HG03457 (cell line): ENCODE measurements around the gene MAP1B.

Experiments
- ATAC-seq: cut with Tn5 transposase; IDR thresholded peaks from one replicate; pipeline ENCODE4 v1.9.1; 2021; ENCODE audit warnings: moderate number of reproducible peaks; ENCODE audit not compliant: unreplicated experiment

Gene MAP1B

DNA sequence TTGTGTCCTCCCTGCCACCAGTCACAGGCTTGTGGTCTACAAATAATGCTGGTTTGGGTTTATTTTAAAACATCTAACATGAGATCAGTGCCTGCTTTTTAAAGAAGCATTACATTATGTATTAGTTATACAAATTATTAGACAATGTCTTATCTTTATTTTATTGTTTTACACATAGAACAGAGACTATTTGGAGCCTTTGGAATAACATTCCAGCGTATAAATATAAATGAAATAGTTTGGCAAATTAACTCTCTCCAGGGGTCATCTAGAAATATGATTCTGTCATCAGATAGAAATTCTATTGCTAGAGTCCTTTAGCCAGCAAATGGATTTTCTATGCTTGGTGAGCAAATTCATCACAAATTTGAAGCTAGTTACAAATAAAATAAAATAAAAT, 22.4 kb downstream of the MAP1B start:
- ATAC-seq = no peak

DNA sequence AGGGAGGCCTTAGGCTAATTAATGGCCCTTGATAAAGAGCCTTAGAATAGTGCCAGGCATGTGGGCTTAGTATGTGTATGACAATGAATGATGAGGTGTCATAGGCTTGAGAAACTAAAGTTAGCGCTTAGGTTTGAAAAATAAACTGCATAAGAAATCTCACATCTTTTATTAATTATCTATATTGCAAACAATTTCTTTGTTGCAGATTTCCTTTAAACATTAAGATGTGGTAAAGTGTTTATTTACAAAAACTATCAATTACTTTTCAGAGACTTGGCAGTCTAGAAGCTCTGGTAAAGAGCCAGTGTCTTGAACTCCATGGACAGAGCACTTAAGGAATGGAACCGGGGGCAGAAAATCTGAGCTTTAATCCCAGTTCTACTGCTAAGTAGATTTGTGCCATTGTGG, 23.1 kb downstream of the MAP1B start:
- no peak for ATAC-seq

DNA sequence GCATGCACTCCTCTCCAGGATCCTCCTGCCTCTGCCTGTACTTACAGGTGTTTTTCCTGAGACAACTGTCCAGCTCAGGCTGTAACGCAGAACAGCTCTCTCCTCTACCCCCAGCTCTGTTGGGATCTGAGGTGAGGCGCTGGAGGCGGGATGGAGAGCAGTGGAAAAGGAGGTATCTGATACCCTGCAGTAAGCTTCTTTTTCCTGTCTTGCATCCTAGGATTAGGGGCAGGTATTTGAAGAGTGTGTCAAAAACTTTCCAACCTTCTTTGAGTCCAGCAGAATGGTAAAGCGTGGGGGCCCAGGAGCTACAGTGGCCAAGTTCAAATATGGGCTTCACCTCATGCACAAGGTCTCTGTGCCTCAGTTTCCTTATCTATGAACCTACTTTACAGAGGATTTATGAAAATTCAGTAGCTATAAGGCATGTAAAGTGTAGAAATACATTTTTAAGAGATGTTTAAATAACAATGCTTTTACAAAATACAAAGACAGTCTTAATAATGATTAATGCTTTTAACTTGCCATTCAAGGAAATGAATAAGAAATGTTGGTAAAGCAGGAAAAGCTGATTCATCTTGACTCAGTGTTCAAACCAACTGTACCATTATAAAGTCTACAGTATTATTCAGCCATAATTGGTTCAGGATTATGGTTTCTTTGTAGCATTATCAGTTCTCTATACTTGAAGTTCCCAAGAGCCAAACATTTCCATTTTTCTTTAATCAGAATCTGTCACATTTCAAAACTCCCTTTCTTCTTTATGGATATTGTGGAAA, 26.1 kb downstream of the MAP1B start:
- no peak for ATAC-seq

DNA sequence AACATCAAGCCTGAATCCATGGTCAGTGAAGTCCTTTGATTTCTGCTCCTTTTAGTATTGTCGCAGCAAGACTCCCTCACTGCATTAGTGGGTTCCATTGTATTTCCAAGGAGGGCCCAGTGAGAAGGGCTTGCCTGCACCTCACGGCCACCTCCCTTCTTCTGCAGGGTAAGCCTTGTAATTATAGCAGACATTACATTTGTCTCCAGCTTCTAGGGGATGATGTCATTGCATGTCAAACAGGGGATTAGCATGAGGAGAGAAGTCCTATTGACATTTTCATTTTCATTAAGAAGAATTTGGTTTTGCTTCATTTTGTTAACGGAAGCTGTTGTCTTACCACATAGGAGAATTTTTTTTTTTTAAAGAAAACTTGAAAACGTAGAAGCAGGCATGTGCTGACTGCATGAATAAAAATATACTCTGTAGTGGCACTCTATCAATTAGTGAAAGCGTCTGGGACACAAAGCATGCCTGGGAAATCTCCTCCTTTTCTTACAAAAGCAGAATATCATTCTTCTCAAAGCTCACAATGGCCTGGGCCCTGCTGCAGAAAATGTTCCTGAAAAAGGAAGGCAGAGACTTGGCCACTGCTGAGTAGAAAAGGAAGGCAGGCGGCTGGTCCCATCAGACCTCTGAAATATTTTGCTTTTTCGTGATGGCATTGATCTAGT, 27.1 kb downstream of the MAP1B start:
- ATAC-seq = no peak

DNA sequence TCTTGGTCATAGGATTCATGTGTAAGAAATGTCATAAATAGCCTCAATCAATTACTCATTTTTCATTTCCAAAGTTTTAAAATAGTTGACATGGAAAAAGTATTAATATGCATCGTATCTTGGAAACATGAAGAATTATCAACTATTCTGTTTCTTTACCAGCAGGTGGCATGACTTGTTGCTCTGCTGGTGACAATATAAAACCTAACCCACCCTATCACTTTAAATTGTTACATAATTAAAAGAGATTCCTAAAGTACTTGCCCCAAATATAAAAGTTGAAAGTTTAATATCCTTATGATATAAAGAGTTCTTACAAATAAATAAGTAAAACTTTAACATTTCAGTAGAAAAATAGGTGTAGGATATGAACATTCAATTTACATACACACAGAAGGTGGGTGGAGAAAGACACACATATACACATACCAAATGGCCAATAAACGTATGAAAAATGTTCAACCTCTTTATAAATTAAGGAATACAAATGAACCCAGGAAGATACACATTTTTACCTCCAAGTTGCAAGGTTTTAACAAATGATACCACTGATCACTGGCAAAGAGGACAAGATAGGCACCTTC, 30.6 kb downstream of the MAP1B start:
- no peak for ATAC-seq

DNA sequence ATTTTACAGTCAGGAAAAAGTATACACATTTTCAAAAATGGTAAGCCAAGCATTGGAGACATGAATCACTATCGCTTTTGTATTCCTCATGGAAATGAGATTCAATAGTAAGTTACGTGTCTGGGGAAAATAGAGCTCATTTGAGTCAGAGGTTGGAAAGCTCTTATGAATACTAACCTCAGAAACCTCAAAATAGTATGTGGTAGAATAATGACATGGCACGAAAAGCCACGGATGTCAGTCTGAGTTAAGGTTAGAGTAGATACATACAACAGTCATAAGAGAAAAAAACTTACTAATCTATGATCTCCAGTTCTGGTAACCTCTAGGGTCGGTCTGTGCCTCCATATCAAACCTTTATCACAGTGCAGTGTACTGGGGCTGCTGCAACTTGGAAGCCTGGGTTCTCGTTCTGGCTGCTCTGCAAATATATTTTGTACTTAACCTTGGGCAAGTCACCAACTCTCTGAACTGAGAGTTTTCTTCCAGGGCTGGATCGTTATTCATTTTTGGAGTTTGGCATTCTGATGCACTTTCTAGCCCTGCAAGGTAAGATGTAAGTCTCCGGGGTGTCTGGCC, 31.8 kb downstream of the MAP1B start:
- peak; percentile 69 for ATAC-seq

DNA sequence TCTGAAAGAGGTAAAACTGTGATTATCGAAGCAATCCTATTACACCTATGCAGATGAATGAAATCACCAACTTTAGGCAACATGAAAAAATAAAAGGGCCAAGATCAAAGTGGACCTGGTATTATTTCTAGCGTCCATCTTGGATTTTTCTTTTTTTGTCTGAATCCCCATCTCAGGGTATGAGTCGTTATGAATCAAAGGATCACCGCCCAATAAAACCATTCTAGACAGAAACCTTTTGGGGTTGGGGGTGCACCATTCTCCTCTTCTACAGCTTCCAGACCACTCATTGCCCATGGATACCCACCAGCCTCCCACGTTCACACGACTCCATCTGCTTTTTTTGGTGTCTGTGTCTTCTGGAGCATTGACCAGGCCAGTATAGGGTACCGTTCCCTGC, 33.4 kb downstream of the MAP1B start:
- ATAC-seq = no peak

DNA sequence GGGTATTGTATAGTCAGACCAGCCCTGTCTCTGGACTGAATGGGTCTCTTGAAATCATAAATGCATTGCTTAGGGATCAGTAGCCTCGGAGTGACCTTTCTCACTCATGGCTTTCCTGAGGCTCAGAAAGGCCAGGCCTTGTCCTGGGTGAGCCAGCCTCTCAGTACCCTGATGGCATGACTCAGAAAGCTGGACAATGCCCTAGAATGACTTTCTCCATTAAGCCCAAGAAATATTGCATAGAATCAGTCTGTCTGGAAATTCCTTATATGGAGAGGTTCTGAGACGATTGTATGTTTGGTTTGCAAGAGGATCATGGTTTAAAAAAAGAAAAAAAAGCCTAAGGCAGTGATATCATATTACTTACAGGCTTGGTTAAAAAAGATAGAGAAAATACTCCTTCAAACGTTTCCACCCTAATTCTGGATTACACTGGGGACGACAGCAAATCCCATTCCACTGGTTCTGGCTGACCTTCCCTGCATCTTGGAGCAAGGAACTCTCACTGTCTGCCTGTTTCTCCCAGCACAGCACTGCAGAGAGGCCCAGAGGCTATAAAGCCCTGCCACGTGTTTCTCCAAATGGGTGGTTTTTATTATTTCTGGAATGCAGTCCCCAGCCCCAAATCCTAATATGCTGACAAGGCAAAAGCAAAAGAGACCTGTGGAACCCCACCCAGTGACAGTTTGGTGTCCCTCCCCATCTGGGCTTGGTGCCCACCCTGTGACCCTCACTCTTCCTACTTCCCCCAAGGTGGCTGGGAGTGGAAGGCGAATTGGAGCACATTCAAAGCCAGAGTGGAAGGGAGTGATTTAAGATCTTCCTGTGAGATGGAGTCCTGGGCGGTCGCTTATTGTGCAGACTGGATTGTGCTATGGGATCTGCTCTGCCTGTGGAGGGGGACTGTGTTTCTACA, 34.4 kb downstream of the MAP1B start:
- ATAC-seq = no peak

DNA sequence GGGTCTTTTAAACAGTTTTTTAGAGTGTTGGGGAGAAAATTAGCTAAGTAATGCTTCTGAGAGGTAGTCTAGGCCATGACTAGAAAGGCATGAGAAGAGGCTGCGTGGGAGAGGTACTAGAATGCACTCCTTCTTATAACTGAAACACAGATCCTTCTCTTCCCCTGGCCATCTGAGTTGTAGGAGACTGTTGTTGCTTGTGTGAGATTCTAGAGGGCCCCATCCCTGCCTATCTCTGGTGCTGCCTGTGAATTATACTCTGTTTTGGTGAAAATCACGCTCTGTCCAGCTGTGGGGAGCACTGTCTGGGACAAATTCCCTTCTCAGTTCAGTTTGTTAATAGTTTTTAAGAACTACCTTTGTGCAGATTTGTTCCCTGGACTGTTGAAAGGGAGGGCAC, 37.5 kb downstream of the MAP1B start:
- ATAC-seq = no peak

DNA sequence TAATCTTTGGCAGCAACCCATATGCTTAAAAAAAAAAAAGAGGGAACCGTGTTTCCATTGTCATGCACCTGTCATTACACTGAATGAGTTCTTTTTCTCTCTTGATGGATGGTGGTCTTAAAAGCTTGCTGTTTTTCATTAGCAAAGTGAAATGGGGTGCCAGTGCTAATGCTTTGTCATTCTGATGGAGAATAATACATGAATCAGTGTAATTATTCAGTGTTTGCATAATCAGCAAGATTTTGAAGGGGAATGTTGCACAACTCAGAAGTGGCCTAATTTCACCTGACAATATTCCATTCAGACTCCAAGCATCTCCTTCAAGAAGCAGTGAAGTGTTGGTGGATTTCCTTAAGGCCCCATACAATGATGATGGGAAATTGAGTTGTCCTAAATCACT, 38.1 kb downstream of the MAP1B start:
- no peak for ATAC-seq

DNA sequence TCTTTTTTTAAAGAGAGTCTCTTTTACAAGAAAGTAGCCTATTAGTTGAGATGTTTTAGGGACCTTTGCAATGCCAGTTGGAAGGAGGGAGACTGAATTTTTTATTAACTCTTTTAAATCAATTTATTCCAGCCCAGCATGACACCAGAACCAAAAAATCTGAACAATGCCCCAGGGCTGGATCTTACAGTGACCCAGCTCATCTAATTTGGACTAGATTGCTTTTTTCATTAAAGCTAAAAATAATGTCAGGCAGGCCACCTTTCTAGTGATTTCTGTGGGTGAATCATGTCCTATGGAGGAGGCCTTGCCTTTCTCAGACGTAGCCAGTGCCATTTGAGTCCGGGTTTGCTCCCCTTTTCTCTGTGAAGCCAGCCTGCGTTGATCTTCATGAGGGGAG, 38.8 kb downstream of the MAP1B start:
- no peak for ATAC-seq

DNA sequence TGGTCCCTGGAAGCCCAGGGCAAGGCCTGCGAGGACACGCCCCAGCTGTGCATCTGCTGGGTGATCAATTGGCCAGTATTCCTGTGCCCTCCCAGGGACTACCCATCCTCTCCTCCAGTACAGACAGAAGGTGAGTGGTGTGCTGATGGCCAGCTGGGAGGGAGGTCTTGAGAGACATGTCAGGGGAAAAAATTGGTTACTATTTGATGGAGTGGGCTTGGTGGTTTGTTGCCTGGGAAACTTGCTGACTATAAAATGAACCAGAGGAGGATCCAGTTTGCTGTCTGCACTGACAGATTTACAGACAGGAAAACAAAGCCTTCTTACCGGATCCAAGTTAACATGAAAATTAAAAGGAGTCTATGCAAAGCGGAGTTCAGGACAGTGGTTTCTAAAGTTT, 40.3 kb downstream of the MAP1B start:
- ATAC-seq = no peak

DNA sequence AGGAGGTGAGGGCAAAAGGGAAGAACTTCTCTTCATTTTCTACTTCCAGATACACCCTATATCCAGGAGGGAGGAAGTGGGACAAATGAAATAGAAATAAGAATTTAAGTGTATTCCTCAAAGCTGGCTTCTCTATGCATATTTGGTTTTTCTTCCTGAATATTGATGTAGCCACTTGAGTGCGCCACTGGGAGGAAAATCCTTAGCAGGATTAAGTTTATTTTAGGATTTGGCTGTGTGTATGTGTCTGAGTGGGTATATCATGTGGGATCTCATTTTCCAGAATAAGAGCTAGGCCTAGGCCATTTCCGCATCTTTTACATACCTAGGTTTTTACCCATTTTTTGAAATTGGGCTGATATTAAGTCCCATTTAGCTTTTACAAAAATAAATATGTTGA, 42.5 kb downstream of the MAP1B start:
- no peak for ATAC-seq

DNA sequence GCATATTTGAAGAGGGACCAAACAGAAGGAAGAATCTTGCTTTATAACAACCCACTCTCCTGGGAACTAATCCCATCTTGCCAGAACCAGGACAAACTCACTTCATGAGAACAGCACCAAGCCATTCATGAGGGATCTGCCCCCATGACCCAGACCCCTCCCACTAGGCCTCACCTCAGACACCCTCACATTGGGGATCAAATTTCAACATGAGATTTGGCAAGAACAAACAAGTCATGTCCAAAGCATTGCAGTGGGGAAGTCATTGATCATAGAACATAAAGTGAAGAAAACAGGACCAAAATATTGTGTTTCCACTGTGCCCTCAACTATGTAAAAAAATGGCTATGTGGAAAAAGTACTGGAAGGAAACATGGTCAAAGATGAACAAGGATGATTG, 43.9 kb downstream of the MAP1B start:
- no peak for ATAC-seq

DNA sequence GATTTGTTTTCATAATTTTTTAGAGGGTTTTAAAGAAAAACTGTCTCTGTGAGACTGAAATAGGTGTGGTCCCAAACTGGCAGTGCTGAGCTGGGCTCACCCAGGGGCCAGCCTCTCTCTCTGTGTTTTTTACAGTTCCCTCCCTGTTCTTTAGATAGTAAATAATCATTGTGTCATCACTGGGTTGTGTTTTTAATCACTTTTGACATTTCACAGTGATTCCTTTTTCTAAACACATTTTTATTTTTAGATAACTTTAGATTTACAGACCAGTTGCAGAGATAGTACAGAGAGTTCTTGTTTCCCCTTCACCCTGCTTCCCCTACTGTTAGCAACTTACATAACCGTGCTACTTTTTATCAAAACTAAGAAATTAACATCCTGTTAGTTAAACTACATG, 44.4 kb downstream of the MAP1B start:
- ATAC-seq = no peak

DNA sequence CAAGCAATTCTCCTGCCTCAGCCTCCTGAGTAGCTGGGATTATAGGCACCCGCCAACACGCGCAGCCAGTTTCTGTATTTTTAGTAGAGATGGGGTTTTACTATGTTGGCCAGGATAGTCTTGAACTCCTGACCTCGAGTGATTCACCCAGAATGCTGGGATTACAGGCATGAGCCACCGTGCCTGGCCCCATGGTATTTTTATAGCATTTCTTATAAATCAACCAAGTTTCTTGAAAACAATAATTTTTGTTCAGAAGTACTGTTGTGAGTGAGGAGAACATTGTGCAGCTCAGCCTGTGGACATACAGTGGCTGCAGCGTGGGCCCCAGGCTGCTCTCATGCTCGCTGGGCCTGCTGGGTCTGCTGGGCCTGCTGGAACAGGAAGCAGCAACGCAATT, 45.3 kb downstream of the MAP1B start:
- ATAC-seq = no peak

DNA sequence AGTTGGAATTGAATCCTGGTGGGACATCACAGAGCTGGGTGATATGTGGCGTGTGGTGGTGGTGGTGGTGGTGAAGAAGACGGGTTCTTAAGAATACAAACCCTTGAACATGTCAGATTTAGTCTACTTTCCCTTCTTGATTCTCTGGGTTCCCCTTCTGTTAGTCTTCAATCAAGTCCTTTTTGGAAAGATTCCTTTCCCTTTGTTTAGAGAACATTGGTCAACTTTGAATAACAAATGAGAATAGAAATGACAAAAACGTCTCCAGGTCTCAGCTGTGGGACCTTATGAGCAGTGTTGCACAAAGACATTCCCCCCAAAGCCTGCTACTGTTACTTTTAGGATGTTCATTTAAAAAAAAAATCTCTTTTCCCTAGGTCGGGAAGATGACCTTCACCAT, 46.3 kb downstream of the MAP1B start:
- ATAC-seq = no peak

DNA sequence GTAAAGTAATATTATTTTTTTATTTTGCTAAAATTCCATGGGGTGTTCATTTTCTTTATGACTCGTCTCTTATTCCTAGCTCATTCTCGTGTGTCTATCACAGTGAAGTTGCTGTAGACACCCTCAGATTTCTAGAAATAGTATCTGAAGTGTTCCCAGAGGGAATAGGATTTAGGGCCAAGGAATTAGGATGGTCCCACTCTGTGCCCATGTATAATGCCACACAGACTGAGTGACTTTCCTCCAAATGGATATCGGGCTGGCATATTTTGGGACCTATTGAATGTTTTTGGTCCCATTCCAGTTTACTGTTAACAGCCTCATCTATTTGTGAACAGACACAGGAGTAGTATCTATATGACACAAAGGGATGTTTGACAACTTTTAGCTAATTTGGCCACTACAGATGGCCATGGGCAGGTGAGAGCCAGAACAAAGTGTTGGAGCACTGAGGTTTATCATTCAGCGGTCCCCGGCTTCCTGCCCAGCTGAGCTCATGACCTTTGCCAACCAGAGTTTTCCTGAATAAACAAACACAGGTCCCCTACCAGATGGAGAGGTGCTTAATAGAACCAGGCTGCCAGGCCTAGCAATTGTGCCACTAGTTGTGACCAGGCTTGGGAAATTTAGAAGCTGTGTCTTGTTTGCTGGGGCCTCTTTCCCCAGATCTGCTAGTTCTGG, 46.9 kb downstream of the MAP1B start:
- no peak for ATAC-seq

DNA sequence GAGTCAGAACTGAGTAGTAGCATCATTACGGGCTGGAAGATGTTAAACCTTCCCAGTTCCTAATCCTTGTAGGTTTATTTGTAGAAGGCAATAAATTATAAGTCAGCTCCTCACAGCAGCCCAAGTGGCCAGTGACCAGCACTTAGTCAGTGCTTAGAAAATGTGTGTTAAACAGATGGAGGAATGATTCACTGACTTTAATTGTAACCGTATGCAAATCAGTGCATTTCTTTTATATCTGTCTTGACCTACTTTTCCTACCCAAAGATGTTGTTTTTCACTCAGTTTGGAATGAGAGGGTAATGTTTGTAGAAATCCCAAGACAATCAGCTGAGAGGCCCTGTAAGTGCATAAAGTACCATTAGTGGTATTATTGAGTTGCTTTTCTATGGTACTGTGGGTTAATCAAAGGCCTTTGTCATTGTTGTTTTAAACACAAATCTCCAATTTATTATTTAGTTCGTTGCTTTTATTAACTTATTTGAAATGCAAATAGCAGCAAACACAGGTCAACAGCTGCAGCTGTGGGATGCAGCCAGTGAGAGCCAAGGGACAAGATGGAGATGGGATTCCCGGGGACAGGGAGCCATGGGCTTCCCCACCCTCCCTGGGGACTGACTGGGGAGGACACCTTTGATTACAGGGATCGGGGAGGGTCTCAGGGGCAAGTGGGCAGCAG, 49.8 kb downstream of the MAP1B start:
- no peak for ATAC-seq

DNA sequence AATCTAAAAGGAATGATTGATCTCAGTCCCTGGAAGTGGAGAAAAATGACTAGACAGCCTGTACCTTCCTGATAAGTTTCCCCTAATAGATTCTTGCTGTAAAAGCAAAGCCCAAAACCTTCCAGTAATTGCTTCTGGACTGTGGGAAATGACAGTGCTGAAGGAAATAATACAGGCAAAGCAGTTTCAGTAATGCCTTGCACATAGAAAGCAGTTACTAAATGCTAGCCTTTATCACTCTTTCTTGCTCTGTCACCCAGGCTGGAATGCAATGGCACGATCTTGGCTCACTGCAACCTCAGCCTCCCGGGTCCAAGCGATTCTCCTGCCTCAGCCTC, 50.3 kb downstream of the MAP1B start:
- ATAC-seq = no peak
